ENCODE results near the gene IL22. TPM values are rescaled to one million over a fixed set of nuclear protein-coding genes. Genes with fewer than 3 reads are reported as not detected.

The IL22 gene
- total RNA-seq, 1 experiment from 2014 or later: not detected

DNA sequence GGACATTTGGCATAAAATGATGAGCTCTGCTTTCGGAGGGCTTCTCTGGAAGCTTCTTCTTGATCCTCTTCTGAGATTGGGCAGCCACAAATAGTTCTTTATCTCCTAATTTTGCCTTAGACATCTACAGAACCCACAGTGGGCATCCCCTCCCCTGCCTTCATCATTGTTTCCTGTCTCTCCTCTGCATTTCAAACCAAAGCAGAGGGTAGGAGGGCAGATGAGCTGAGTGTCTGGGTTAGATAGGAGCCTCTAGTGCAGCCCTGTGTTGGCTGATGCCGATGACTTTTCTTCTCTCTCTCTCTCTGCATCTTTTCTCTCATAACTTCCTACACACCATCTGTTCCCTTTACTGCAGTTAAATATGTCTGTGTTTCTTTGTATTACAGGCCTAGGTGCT is 19.3 kb downstream of the IL22 start:
- no TSS peak for BruUV-seq (replicated peaks)
- ChIA-PET CTCF (no interaction called here), RAD21 (ENCODE audit: low non-redundant PET in 1 of 2, low total read pairs in 2 of 2, uncharacterized antibody in 2 of 2, unreplicated experiment in 2 of 2) (no interaction called here), POLR2A (no interaction called here)
- H3K9me2 ChIP-seq (ENCODE audit: insufficient read depth): no peaks in the 10 kb centered on the region
- DNase-seq (ENCODE audit: low read depth, low spot score): no peak
- no peak overlapping the region for H3K4me3 ChIP-seq (replicated peaks in 1 of 2; ENCODE audit: low read depth in 1 of 2, low read length in 2 of 2)
- ATAC-seq: no peak
- intact Hi-C loops (cut with micrococcal nuclease): no loop called here
- H3K9ac ChIP-seq (ENCODE audit: low read length): no peak overlapping the region
- H4K20me1 ChIP-seq (ENCODE audit: insufficient read depth): no peaks in the 10 kb centered on the region
- H3K27me3 ChIP-seq (ENCODE audit: insufficient read depth, low read length): no peaks in the 10 kb centered on the region
- no peaks in the 10 kb centered on the region for H3K79me2 ChIP-seq (ENCODE audit: insufficient read depth, low read length)
- no peak for TF ChIP-seq FOSL1 (IDR thresholded peaks at IDR 0.05; ENCODE audit: low read depth)
- TF ChIP-seq EZH2phosphoT487 (IDR thresholded peaks at IDR 0.05; ENCODE audit: borderline replicate concordance): no peak
- TF ChIP-seq REST (IDR thresholded peaks at IDR 0.05; ENCODE audit: low read depth): no peak
- no peak for TF ChIP-seq RAD21 (IDR thresholded peaks at IDR 0.05; ENCODE audit: low read depth)
- no peak for TF ChIP-seq POLR2A (IDR thresholded peaks at IDR 0.05; ENCODE audit: borderline replicate concordance, extremely low read depth, insufficient read depth, insufficient read length)
- TF ChIP-seq, protein P1, sequence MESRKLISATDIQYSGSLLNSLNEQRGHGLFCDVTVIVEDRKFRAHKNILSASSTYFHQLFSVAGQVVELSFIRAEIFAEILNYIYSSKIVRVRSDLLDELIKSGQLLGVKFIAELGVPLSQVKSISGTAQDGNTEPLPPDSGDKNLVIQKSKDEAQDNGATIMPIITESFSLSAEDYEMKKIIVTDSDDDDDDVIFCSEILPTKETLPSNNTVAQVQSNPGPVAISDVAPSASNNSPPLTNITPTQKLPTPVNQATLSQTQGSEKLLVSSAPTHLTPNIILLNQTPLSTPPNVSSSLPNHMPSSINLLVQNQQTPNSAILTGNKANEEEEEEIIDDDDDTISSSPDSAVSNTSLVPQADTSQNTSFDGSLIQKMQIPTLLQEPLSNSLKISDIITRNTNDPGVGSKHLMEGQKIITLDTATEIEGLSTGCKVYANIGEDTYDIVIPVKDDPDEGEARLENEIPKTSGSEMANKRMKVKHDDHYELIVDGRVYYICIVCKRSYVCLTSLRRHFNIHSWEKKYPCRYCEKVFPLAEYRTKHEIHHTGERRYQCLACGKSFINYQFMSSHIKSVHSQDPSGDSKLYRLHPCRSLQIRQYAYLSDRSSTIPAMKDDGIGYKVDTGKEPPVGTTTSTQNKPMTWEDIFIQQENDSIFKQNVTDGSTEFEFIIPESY (IDR thresholded peaks at IDR 0.05; ENCODE audit: extremely low read depth, insufficient replicate concordance, low read length): no peak
- no peak for TF ChIP-seq YY1 (IDR thresholded peaks at IDR 0.05; ENCODE audit: extremely low read depth, insufficient replicate concordance, low read depth, low read length)
- TF ChIP-seq POLR2AphosphoS5 (IDR thresholded peaks at IDR 0.05; ENCODE audit: low read depth, low read length): no peak
- no peak for TF ChIP-seq EGR1 (IDR thresholded peaks at IDR 0.05; ENCODE audit: low read depth)
- no peak for TF ChIP-seq EZH2 (IDR thresholded peaks at IDR 0.05)
- peaks cover 0 to 4% of the 10 kb centered on the region in 2 experiments; a peak in 1 of 4 replicates for H3K4me1 ChIP-seq (ENCODE audit: control insufficient read depth in 1 of 2, insufficient read depth in 2 of 2, low read length in 2 of 2)
- H2AFZ ChIP-seq (ENCODE audit: low read depth, low read length, poor library complexity, severe bottlenecking): no peak overlapping the region
- H3K27ac ChIP-seq (ENCODE audit: low read depth, low read length): no peak overlapping the region
- no peak overlapping the region for H3K4me2 ChIP-seq (ENCODE audit: low read length)
- no peaks in the 10 kb centered on the region for H3K36me3 ChIP-seq (ENCODE audit: control insufficient read depth in 1 of 2, insufficient read depth in 2 of 2, low read length in 2 of 2)
- H3K9me3 ChIP-seq (ENCODE audit: control insufficient read depth in 1 of 2, insufficient read depth in 1 of 2, low read depth in 1 of 2, low read length in 2 of 2): no peaks in the 10 kb centered on the region
